GM10266 (cell line): ENCODE measurements around the gene SSBP3.
"Not testable (repeated sequence)": the region's sequence is repeated elsewhere in the genome, so short reads cannot be mapped to it uniquely, and the experiment has no call there.

Experiments used
- DNase-seq: peaks from one replicate; pipeline ENCODE4 v3.0.0; 2012; ENCODE audit errors: extremely low spot score
- CTCF ChIP-seq: IDR thresholded peaks from 2 replicates; pipeline ENCODE4 v1.5.1; 2012; ENCODE audit warnings: mild to moderate bottlenecking, low read depth; ENCODE audit not compliant: control insufficient read depth, insufficient read depth; ENCODE audit errors: missing control alignments

SSBP3 gene

GRCh38 chr1:54436826-54437225 lies 30.6 kb upstream of the SSBP3 start:
- TF ChIP-seq CTCF, result no peak
- DNase-seq, result no peak

GRCh38 chr1:54429838-54430237 lies 23.6 kb upstream of the SSBP3 start:
- TF ChIP-seq CTCF, result no peak
- no peak for DNase-seq

GRCh38 chr1:54428837-54429518 lies 22.8 kb upstream of the SSBP3 start:
- no peak for DNase-seq
- TF ChIP-seq CTCF, result no peak

- DNase-seq, result no peak
- peak; percentile 26 for TF ChIP-seq CTCF
Observed at GRCh38 chr1:54425152-54425584, 19.0 kb upstream of the SSBP3 start.

- TF ChIP-seq CTCF, result no peak
- DNase-seq, result no peak
Observed at GRCh38 chr1:54424398-54424797, 18.2 kb upstream of the SSBP3 start.

GRCh38 chr1:54421101-54421504 lies 14.9 kb upstream of the SSBP3 start:
- no peak for DNase-seq
- TF ChIP-seq CTCF, result no peak

- DNase-seq, result not testable (repeated sequence)
Observed at GRCh38 chr1:54418598-54418997, 12.4 kb upstream of the SSBP3 start.

- no peak for DNase-seq
- no peak for TF ChIP-seq CTCF
Observed at GRCh38 chr1:54417123-54417522, 10.9 kb upstream of the SSBP3 start.
